ENCODE results near the gene YLPM1.

YLPM1 gene

GRCh38 chr14:74846968-74847665 lies 84.0 kb downstream of the YLPM1 start:
- Mint-ChIP-seq H3K4me3 (no peak overlapping the region), H3K27me3 (no peaks in the 10 kb centered on the region), H3K4me1 (ENCODE audit: low read depth) (peaks cover 22% of the 10 kb centered on the region), H3K9me3 (ENCODE audit: low read depth) (no peaks in the 10 kb centered on the region), H3K36me3 (no peaks in the 10 kb centered on the region), H3K27ac (peak overlapping the region; percentile 25)

GRCh38 chr14:74848768-74849167 lies 85.7 kb downstream of the YLPM1 start:
- Mint-ChIP-seq H3K27ac (no peak overlapping the region), H3K4me3 (no peak overlapping the region), H3K36me3 (no peaks in the 10 kb centered on the region), H3K9me3 (ENCODE audit: low read depth) (no peaks in the 10 kb centered on the region), H3K4me1 (ENCODE audit: low read depth) (peaks cover 27% of the 10 kb centered on the region), H3K27me3 (no peaks in the 10 kb centered on the region)

GRCh38 chr14:74852922-74853530 lies 89.9 kb downstream of the YLPM1 start:
- Mint-ChIP-seq H3K4me1 (ENCODE audit: low read depth) (peaks cover 43% of the 10 kb centered on the region), H3K4me3 (no peak overlapping the region), H3K36me3 (no peaks in the 10 kb centered on the region), H3K27ac (peak overlapping the region; percentile 41), H3K9me3 (ENCODE audit: low read depth) (no peaks in the 10 kb centered on the region), H3K27me3 (no peaks in the 10 kb centered on the region)

- H3K27ac Mint-ChIP-seq: peak overlapping the region; percentile 41
- no peaks in the 10 kb centered on the region for H3K27me3 Mint-ChIP-seq
- peaks cover 42% of the 10 kb centered on the region for H3K4me1 Mint-ChIP-seq (ENCODE audit: low read depth)
- no peak overlapping the region for H3K4me3 Mint-ChIP-seq
- H3K9me3 Mint-ChIP-seq (ENCODE audit: low read depth): no peaks in the 10 kb centered on the region
- H3K36me3 Mint-ChIP-seq: no peaks in the 10 kb centered on the region
Measured at GRCh38 chr14:74853581-74853980, 90.5 kb downstream of the YLPM1 start.

GRCh38 chr14:74855021-74855420 lies 91.9 kb downstream of the YLPM1 start:
- H3K9me3 Mint-ChIP-seq (ENCODE audit: low read depth): no peaks in the 10 kb centered on the region
- no peaks in the 10 kb centered on the region for H3K36me3 Mint-ChIP-seq
- H3K27ac Mint-ChIP-seq: no peak overlapping the region
- H3K27me3 Mint-ChIP-seq: no peaks in the 10 kb centered on the region
- H3K4me3 Mint-ChIP-seq: no peak overlapping the region
- peaks cover 37% of the 10 kb centered on the region for H3K4me1 Mint-ChIP-seq (ENCODE audit: low read depth)

- Mint-ChIP-seq H3K4me3 (no peak overlapping the region), H3K27ac (no peak overlapping the region), H3K27me3 (no peaks in the 10 kb centered on the region), H3K36me3 (no peaks in the 10 kb centered on the region), H3K4me1 (ENCODE audit: low read depth) (peaks cover 39% of the 10 kb centered on the region), H3K9me3 (ENCODE audit: low read depth) (no peaks in the 10 kb centered on the region)
Measured at GRCh38 chr14:74855945-74856344, 92.8 kb downstream of the YLPM1 start.

GRCh38 chr14:74856366-74856765 lies 93.2 kb downstream of the YLPM1 start:
- Mint-ChIP-seq H3K9me3 (ENCODE audit: low read depth) (no peaks in the 10 kb centered on the region), H3K27ac (no peak overlapping the region), H3K27me3 (no peaks in the 10 kb centered on the region), H3K4me3 (no peak overlapping the region), H3K4me1 (ENCODE audit: low read depth) (peaks cover 41% of the 10 kb centered on the region), H3K36me3 (no peaks in the 10 kb centered on the region)

GRCh38 chr14:74858022-74858421 lies 94.9 kb downstream of the YLPM1 start:
- Mint-ChIP-seq H3K27ac (no peak overlapping the region), H3K4me3 (no peak overlapping the region), H3K4me1 (ENCODE audit: low read depth) (peaks cover 33% of the 10 kb centered on the region), H3K9me3 (ENCODE audit: low read depth) (no peaks in the 10 kb centered on the region), H3K27me3 (no peaks in the 10 kb centered on the region), H3K36me3 (no peaks in the 10 kb centered on the region)

GRCh38 chr14:74859757-74860552 lies 96.8 kb downstream of the YLPM1 start:
- Mint-ChIP-seq H3K4me3 (no peak overlapping the region), H3K9me3 (ENCODE audit: low read depth) (no peaks in the 10 kb centered on the region), H3K4me1 (ENCODE audit: low read depth) (peaks cover 15% of the 10 kb centered on the region), H3K36me3 (no peaks in the 10 kb centered on the region), H3K27me3 (no peaks in the 10 kb centered on the region), H3K27ac (no peak overlapping the region)

- no peaks in the 10 kb centered on the region for H3K9me3 Mint-ChIP-seq (ENCODE audit: low read depth)
- no peak overlapping the region for H3K27ac Mint-ChIP-seq
- no peaks in the 10 kb centered on the region for H3K36me3 Mint-ChIP-seq
- H3K4me1 Mint-ChIP-seq (ENCODE audit: low read depth): peaks cover 9% of the 10 kb centered on the region
- no peak overlapping the region for H3K4me3 Mint-ChIP-seq
- H3K27me3 Mint-ChIP-seq: no peaks in the 10 kb centered on the region
Measured at GRCh38 chr14:74860899-74861733, 98.0 kb downstream of the YLPM1 start.

GRCh38 chr14:74861734-74862090 lies 98.6 kb downstream of the YLPM1 start:
- Mint-ChIP-seq H3K27me3 (no peaks in the 10 kb centered on the region), H3K9me3 (ENCODE audit: low read depth) (no peaks in the 10 kb centered on the region), H3K36me3 (no peaks in the 10 kb centered on the region), H3K27ac (no peak overlapping the region), H3K4me1 (ENCODE audit: low read depth) (peaks cover 12% of the 10 kb centered on the region), H3K4me3 (no peak overlapping the region)

GRCh38 chr14:74863274-74863673 lies 100.2 kb downstream of the YLPM1 start:
- Mint-ChIP-seq H3K4me1 (ENCODE audit: low read depth) (peaks cover 25% of the 10 kb centered on the region), H3K27me3 (no peaks in the 10 kb centered on the region), H3K27ac (no peak overlapping the region), H3K4me3 (no peak overlapping the region), H3K9me3 (ENCODE audit: low read depth) (no peaks in the 10 kb centered on the region), H3K36me3 (no peaks in the 10 kb centered on the region)

GRCh38 chr14:74864198-74864597 lies 101.1 kb downstream of the YLPM1 start:
- Mint-ChIP-seq H3K27me3 (no peaks in the 10 kb centered on the region), H3K36me3 (no peaks in the 10 kb centered on the region), H3K27ac (no peak overlapping the region), H3K4me3 (no peak overlapping the region), H3K4me1 (ENCODE audit: low read depth) (peaks cover 29% of the 10 kb centered on the region), H3K9me3 (ENCODE audit: low read depth) (no peaks in the 10 kb centered on the region)

GRCh38 chr14:74865156-74865555 lies 102.0 kb downstream of the YLPM1 start:
- peaks cover 29% of the 10 kb centered on the region for H3K4me1 Mint-ChIP-seq (ENCODE audit: low read depth)
- no peaks in the 10 kb centered on the region for H3K36me3 Mint-ChIP-seq
- H3K4me3 Mint-ChIP-seq: no peak overlapping the region
- no peak overlapping the region for H3K27ac Mint-ChIP-seq
- no peaks in the 10 kb centered on the region for H3K27me3 Mint-ChIP-seq
- no peaks in the 10 kb centered on the region for H3K9me3 Mint-ChIP-seq (ENCODE audit: low read depth)
